GM12801 (cell line): ENCODE measurements around the gene PIK3IP1.

Source experiments
- TF ChIP-seq, protein P1 (sequence below): IDR thresholded peaks from one replicate; pipeline ENCODE4 v1.5.1; 2011; ENCODE audit warnings: control low read depth; ENCODE audit not compliant: insufficient read length; ENCODE audit errors: extremely low read depth

PIK3IP1 gene

DNA sequence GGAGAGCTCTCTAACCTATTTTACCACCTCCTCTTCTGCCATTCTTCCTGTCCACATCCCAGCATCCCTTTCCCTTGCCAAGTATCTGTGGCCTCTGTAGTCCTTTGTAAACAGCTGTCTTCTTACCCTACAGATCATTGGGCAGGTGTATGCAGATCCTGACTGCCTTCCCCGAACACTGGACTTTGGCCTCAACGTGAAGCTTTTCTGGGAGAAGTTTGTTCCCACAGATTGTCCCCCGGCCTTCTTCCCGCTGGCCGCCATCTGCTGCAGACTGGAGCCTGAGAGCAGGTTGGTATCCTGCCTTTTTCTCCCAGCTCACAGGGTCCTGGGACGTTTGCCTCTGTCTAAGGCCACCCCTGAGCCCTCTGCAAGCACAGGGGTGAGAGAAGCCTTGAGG, 17.3 kb downstream of the PIK3IP1 start:
- TF ChIP-seq, protein P1, sequence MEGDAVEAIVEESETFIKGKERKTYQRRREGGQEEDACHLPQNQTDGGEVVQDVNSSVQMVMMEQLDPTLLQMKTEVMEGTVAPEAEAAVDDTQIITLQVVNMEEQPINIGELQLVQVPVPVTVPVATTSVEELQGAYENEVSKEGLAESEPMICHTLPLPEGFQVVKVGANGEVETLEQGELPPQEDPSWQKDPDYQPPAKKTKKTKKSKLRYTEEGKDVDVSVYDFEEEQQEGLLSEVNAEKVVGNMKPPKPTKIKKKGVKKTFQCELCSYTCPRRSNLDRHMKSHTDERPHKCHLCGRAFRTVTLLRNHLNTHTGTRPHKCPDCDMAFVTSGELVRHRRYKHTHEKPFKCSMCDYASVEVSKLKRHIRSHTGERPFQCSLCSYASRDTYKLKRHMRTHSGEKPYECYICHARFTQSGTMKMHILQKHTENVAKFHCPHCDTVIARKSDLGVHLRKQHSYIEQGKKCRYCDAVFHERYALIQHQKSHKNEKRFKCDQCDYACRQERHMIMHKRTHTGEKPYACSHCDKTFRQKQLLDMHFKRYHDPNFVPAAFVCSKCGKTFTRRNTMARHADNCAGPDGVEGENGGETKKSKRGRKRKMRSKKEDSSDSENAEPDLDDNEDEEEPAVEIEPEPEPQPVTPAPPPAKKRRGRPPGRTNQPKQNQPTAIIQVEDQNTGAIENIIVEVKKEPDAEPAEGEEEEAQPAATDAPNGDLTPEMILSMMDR, result no peak

DNA sequence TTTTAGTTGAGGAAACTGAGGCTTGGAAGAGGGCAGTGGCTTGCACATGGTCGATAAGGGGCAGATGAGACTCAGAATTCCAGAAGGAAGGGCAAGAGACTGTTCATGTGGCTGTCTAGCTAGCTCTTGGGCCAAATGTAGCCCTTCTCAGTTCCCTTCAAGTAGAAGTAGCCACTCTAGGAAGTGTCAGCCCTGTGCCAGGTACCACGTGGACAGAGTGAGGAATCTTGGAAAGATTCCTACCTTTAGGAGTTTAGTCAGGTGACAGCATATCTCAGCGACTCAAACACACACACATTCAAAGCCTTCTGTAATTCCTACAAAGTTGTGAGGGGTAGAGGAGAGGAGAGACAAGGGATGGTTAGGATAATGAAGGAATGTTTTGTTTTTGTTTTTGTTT, 18.3 kb downstream of the PIK3IP1 start:
- TF ChIP-seq, protein P1, result no peak

DNA sequence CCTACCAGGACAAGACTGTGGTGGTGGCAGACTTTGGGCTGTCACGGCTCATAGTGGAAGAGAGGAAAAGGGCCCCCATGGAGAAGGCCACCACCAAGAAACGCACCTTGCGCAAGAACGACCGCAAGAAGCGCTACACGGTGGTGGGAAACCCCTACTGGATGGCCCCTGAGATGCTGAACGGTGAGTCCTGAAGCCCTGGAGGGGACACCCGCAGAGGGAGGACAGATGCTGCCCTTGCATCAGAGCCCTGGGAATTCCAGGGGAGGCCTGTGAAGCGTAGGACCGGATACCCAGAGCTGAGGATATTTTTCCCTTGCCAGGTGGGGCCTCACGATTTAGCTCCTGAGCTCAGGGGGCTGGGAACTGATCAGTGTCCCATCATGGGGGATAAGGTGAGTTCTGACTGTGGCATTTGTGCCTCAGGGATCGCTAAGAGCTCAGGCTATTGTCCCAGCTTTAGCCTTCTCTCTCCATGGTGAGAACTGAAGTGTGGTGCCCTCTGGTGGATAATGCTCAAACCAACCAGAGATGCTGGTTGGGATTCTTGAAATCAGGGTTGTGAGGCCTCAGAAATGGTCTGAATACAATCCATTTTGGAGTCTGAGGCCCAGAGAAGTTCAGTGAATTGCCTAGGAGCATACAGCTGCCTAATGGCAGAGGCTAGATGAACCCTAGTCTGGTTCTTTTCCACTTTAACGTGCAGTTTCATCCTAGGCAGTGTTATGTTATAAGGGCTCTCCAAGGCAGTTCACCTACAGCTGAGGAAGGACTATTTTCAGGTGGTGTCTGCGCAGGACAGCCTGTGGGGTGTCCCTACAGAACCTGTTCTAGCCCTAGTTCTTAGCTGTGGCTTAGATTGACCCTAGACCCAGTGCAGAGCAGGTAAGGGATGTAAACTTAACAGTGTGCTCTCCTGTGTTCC, 19.5 kb downstream of the PIK3IP1 start:
- TF ChIP-seq, protein P1, result no peak

DNA sequence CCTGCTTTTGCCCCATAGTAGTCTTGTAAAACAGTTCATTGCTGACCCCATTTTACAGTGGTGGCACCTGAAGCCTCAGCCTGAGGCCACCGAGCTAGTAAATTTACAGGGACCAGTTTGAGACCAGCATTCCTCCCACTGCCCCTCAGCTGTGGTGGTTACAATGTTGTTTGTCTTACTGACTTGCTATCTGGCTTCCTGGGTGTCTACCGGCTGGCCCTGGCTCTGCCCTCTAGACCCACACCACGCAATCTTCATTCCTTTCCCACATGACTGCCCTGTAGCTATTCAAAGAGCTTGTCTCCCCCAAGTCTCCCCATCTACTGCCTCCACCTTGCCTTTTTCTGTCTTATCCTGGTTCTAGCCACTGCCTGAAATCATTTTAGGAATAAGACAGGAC, 20.8 kb downstream of the PIK3IP1 start:
- TF ChIP-seq, protein P1, result no peak

DNA sequence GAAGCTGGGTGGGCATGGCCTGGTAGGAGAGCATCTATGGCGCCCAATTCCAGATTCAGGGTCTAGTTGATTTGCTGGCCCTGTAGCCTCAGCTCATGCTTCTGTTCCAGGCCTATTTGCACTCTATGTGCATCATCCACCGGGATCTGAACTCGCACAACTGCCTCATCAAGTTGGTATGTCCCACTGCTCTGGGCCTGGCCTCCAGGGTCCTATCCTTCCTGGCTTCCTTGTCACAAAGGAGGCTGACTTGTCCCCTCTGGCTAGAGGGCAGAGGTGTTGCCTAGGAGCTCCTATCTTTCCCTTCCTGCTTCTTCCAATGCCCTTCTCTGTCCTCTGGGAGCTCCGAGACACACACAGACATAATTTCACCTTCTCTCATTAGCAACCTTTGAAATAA, 21.3 kb downstream of the PIK3IP1 start:
- TF ChIP-seq, protein P1, result no peak

DNA sequence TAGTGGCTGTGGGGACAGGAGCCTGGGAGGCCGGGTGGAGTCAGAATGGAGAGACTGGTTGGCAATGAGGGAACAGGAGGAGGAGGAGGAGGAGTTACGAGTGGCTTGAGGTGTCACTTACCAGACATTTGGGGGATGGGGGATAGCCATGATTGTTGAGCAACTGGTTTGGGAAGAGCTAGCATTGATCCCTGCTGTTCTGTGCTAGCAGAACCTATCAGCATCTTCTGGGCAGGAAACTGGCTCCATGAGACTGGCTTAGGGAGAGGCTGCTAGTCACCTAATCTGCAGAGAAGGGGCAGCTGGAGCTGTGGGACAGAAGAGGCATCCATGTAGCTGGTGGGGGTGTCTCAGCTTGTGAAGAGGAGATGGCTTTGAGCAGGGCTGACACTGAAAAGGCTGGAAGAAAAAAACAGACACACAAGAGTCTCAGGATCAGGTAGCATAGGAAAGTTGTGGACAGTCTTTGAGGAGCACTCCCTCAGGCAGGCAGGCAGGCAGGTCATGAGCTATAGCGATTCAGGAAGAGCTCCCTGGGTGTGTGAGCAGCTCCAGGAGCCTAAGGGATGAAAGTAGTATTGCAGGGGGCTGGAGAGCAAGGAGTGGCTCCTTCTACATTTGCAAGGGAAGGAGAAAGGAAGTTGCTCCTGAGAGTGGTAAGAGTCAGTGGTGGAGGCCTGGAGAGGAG, 22.3 kb downstream of the PIK3IP1 start:
- TF ChIP-seq, protein P1, result no peak

DNA sequence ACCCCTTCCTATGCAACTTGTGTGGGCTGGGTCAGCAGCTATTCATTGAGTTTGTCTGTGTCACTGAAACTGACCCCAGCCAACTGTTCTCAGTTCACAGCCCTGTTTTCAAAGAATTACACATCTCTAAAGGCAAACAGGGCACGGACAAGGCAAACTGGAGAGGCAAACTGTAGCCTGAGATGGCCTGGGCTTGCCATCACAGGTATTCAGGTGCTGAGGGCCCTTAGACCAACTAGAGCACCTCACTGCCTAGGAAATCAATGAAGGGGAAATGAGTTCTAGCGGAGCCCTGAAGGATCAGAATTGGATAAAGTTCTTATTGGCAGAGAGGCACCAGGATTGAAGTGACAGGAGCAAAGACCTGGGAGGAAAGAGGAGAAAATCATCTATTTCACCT, 24.0 kb downstream of the PIK3IP1 start:
- TF ChIP-seq, protein P1, result no peak
